GM18907 (cell line): ENCODE measurements around the gene SUSD2.
A peak's percentile ranks its signal among the peaks of the same experiment; 100 is the strongest.

ENCODE experiments used
- ATAC-seq: cut with Tn5 transposase; IDR thresholded peaks from one replicate; pipeline ENCODE4 v1.9.1; 2021; ENCODE audit warnings: mild to moderate bottlenecking, moderate library complexity; ENCODE audit not compliant: unreplicated experiment

Gene SUSD2

DNA sequence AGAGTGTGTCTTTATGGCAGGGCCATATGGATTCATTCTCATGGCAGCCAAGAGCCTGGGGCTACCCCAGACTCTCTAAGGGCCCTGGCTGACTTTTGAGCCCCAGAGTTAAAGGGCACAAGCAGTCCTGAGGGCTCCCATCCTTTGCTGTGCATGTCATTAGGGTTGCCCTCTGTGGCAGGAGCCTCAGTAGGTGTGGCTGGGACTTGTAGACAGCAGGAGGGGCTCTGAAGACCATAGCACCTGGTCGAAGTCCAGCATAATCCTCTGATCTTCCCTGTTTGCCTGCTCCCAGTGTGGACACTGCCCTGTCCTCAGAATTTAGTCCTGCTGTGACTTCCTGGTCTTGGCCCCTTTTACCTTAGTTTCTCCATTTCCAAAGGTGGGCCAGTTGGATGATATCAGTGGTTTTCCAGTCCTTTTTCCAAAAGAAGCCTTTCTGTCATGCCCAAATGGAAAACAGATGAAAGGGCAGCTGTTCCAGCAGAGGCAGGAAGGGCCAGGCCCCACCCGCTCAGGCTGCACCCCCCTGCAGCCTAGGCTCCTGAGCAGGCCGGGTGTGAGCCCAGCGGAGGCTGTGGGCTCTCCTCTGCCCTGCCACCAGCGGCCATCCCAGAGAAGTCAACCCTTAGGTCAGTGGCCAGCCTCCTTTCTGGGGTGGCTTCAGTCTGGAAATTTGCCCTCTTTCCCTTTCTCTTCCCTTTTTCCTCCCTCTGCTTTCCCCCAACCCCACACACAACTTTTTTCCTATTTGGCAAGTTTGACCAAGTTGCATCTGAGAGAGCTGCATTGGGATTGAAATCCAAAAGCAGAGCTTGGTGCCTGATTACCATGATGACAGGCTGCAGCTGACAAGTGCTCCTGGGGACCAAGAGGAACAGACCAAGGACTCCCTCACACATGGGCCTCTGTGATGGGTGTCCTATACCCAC, 32.8 kb upstream of the SUSD2 start:
- ATAC-seq: no peak

GRCh38 chr22:24149198-24149590, 32.1 kb upstream of the SUSD2 start:
- ATAC-seq: no peak

GRCh38 chr22:24153353-24153752, 27.9 kb upstream of the SUSD2 start:
- no peak for ATAC-seq

- no peak for ATAC-seq
These were observed 27.3 kb upstream of the SUSD2 start for GRCh38 chr22:24153959-24154358.

DNA sequence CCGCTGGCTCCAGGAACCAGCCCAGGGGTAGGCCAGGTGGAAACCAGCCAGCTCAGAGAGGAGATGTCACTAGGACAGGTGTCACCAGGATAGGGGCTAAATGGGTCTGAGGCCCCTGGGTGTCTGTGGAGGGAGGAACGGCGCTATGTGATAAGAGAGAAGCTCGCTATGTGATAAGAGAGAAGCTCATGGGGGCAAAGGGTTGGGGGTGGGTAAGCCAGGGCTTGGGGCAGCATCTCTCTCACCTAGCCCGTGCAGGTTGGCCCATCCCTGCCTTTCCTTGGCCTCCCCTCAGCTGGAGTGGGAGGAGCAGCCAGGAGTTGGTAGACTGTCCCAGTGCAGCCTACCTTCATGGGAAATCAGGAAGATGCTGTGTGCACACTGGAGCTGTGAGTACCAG, 26.5 kb upstream of the SUSD2 start:
- ATAC-seq: no peak

DNA sequence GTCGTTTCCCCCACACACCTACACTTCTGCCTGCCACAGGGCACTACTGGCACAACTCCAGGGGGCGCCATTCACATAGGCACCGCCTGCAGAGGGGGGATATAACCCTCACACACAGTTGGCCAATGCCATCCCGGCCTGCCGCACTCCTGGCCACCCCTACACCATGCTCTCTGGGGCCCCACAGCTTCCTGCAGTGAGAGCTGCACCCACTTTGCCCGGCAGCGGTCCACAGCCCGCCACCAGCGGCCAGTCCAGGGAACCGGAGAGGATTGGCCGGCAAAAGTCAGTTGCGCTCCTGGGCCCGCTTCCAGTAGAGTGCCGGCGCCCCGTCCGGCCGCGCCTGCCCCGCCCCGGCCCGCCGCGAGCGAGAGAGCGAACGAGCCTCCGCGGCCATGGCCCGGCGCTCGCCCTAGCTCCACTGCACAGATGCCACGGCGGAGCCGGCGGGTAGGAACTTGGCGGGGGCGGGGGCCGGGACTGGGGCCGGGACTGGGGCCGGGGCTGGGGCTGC, 25.6 kb upstream of the SUSD2 start:
- ATAC-seq: peak; percentile 23

- ATAC-seq: peak; percentile 39
These were observed 25.0 kb upstream of the SUSD2 start for GRCh38 chr22:24156141-24156912.

DNA sequence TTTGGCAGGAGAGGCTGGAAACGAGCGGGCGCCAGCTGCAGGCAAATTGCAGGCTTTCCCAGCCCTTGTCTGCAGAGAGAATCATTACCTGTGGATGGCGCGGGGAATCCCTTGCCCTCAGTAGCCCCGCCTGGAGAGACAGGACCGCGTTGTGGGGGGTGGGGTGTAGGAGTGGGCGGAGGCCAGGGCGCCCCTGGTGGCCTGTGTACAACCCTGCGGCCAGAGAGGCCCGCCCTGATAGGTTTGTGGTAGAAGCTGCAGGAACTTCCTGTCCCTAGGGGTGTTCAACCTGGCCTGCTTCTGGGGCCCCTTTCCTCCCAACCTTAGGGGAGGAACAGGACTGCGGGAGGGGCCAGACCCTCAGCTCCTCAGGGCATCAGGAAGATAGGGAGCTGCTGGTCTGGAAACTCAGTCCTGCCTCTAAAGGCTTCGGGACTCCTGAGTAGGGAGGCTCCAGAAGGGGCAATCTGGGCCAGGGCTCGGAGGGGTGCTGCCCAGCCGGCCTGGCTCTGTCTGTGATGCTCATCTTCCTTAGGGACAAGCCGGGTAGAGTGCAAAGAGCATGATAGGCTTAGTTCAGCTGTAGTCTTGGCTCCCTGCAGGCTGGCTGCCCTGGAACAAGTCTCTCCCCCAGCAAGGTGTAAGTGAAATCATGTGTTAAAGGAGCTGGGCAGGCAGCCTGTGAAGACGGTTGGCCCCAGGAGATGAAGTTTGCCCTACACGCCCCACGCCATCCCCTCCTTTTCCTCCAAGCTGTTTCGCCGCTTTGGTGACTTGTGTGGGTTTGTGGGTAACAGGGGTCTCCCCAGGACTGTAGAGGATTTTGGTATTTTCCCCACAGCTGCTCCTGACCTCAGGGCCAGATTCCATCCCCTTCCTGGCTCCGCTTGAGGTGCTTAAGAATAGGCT, 24.1 kb upstream of the SUSD2 start:
- peak; percentile 79 for ATAC-seq

GRCh38 chr22:24157822-24158135, 23.5 kb upstream of the SUSD2 start:
- no peak for ATAC-seq

DNA sequence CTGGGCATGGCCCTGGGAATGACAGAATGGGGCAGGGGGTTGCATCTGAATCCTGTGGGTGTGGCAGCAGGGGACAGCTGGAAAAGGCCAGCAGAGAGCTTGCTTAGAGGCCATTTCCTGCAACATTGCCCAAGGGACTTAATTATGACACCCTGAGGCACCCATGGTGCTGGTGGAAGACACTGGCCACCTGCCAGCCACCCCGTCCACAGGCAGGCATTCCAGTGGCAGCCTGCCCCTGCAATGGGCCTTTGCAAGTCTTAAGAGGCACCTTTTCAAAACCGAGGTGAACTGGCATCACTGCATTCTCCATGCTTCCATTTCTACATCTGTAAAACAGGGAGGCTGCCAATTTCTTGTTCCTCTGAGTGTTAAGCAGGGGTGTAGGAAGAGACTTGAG, 21.6 kb upstream of the SUSD2 start:
- no peak for ATAC-seq

DNA sequence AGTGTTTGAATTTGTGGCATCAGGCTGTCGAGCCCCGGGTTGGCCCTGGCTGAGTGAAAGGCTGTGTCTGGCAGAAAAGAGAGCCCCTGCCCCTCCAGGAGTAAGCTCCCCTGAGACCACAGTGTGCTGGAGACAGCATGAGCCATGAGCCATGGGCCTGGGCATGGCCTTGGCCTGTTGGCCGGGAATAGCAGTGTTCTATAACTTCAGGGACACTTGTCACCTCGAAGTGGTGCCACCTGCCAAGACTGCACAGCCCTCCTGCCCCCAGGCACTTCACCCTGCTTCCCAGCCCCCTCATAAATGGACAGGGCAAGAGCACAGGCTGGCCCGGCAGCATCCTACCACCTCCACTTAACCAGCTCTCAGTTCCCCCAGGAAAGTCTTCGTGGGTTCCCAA, 20.7 kb upstream of the SUSD2 start:
- ATAC-seq: no peak

DNA sequence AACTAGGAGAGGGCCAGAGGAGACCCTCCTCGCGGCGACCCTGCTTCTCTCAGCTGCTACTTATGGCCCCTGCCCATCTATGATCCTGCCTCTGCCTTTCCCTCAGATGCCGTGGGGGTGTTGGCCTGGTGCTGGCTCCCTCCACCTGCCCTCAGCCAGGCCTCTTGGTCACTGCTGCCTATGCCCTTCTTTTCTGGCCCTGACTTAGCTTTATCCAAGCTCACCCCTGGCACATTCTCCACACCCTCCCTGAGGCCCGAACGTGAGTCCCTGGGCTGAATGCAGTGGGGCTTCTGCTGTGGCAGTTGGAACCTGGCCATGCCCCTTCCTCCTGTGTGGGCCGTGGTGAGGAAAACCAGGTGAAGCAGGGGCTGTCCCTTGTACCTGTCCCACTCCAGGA, 19.8 kb upstream of the SUSD2 start:
- ATAC-seq: no peak

DNA sequence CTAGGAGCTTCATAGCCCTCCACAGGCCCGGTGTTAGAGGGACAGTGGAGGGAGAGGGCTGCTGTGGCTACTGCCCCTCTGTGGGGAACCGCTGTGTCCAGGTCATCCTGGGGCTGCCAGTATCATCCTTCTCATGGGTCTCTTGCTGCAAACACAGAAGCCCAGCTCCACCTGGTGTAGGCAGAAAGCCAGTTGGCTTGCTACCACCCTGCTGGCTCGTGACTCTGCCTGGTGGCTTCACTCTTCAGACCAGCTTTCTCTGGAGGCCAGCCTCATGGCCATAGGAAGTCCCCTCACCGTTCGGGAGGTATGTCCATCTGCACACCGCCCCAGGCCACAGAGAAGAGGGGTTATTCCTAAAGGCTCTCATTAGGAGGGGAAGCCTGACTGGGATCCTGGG, 19.4 kb upstream of the SUSD2 start:
- no peak for ATAC-seq

DNA sequence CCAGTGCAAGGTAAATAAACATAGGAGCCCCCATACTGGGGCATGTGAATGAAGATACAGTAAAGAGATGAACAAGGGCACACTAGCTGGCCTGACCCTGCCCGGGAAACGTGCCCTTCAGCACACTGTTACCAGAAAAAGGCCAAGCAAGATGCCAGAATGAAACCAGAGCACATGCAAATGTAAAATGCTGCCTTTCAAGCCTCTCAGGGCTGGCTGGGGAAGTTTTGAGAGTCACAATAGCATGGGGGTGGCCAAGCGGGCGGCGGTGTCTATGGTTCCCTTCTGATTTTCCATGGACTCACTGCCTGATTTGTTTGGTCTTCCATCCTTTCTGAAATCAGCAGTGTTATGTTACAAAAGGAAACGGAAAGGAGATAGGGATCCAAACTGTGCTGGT, 18.9 kb upstream of the SUSD2 start:
- ATAC-seq: no peak

- no peak for ATAC-seq
These were observed 17.0 kb upstream of the SUSD2 start for GRCh38 chr22:24164243-24164642.

- no peak for ATAC-seq
These were observed 16.3 kb upstream of the SUSD2 start for GRCh38 chr22:24164940-24165339.

DNA sequence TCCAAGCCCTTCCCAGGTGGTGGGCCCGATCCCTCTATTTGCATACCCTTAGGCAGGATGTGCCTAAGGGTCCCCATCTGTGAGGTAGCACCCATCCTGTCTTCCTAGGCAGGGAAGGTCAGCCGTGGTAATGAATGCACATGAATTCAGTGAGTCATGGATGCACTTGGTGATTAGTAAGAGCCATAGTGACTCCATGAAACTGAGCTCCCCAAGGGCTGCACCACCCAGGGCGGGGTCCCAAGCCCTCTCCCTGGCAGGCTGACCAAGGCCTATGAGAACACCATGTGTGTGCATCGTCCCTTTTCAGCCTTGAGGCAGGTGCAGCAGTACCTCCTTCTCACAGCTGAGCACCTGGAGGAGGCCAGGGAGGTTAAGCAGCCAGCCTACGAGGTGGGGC, 15.6 kb upstream of the SUSD2 start:
- ATAC-seq: no peak

- ATAC-seq: no peak
These were observed 14.5 kb upstream of the SUSD2 start for GRCh38 chr22:24166811-24167210.

DNA sequence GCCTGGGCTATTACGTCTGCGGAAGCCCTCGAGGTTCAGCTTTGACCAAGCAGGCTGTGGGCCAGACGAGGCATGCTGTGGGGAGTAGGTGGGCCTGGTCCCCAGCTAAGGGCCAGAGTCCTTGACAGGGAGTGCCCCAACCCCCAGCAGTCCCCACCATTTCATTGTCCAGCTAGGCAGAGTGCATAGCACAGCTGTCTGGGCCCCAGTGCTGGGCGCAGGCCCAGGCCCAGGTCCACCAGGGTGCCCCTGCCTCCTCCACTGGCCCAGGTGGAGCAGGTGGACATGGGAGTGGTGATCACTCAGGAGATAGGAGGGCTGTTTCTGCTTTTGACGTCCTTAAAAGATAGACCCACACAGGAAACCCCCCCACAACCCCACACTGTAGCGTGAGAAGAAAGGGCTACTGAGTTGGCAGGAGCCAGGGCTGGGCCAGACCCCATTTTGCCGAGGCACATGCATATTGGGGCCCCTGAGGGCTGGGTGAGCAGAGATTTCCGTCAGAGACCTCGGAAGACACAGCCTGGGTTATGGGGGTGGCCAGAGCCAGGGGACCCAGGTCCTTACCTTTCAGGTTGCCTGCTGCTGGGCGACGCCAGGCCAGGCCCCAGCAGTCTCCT, 11.7 kb upstream of the SUSD2 start:
- ATAC-seq: no peak

GRCh38 chr22:24170188-24170587, 11.1 kb upstream of the SUSD2 start:
- no peak for ATAC-seq

DNA sequence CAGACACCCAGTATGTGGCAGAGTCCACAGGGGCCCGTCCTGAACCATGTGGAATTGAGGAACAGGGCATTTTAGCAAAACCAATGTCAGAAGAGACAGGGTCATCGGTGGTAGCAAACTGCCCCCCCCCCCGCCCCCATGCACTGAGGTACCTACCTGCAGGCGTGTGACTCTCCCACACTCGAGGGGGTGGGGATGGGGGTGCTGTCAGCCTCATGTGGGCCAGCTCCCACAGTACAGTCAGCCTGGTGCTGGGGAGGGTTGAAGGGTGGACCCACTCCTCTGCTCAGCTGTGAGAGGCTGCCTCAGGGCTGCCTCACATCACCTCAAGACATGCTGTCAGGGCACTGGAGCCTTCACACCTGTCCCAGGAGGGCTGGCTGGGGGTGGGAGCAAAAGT, 10.7 kb upstream of the SUSD2 start:
- no peak for ATAC-seq
